Liver (tissue), 9 donors: ENCODE data around the gene CHRM4. TPM values are rescaled to one million over a fixed set of nuclear protein-coding genes. Genes with fewer than 3 reads are reported as not detected.

ENCODE experiments used
- DNase-seq: peaks from one replicate; pipeline ENCODE4 v3.0.0-alpha.2; 2017; ENCODE audit warnings: low spot score
- H3K27ac ChIP-seq, 2 donors: one replicate each; pipeline ENCODE4 v1.7.0; 2013; ENCODE audit warnings: inconsistent platforms in 2 of 2, low read length in 2 of 2, control low read depth in 1 of 2, low read depth in 1 of 2, mild to moderate bottlenecking in 1 of 2
- H3K27me3 ChIP-seq, 4 donors: one replicate each; pipeline versions ENCODE4 v1.6.1 to v1.7.0; 2013; ENCODE audit warnings: low read length in 3 of 4, inconsistent platforms in 1 of 4, mild to moderate bottlenecking in 1 of 4, moderate library complexity in 1 of 4; ENCODE audit not compliant: control insufficient read depth in 4 of 4, insufficient read depth in 4 of 4
- H3K36me3 ChIP-seq, 4 donors: one replicate each; pipeline versions ENCODE4 v1.6.1 to v1.7.0; 2013; ENCODE audit warnings: low read length in 3 of 4, mild to moderate bottlenecking in 3 of 4, low read depth in 1 of 4, moderate library complexity in 1 of 4; ENCODE audit not compliant: control insufficient read depth in 4 of 4, insufficient read depth in 3 of 4
- H3K4me1 ChIP-seq, 4 donors: one replicate each; pipeline versions ENCODE4 v1.6.1 to v1.7.0; 2013; ENCODE audit warnings: low read length in 3 of 4, mild to moderate bottlenecking in 3 of 4, moderate library complexity in 1 of 4; ENCODE audit not compliant: control insufficient read depth in 4 of 4, insufficient read depth in 4 of 4
- H3K4me3 ChIP-seq, 3 donors: one replicate each; pipeline versions ENCODE4 v1.6.1 to v1.7.0; 2013; ENCODE audit warnings: low read length in 3 of 3, control low read depth in 1 of 3, low read depth in 1 of 3, mild to moderate bottlenecking in 1 of 3
- H3K9ac ChIP-seq, 2 donors: one replicate each; pipeline ENCODE4 v1.7.0; 2013; ENCODE audit warnings: low read length in 2 of 2, mild to moderate bottlenecking in 2 of 2, moderate library complexity in 2 of 2, control low read depth in 1 of 2, low read depth in 1 of 2
- H3K9me3 ChIP-seq, 4 donors: one replicate each; pipeline versions ENCODE4 v1.6.1 to v1.7.0; 2013; ENCODE audit warnings: low read length in 3 of 4; ENCODE audit not compliant: control insufficient read depth in 4 of 4
- ATF3 ChIP-seq: IDR thresholded peaks from 2 replicates; pipeline ENCODE4 v1.6.1; 2016; ENCODE audit warnings: antibody characterized with exemption
- CTCF ChIP-seq: fragments of 150-350 bp; IDR thresholded peaks from 2 replicates; pipeline ENCODE4 v1.5.1; 2017; ENCODE audit warnings: improper control_type of control experiment, low read depth, low read length; ENCODE audit not compliant: missing input control
- EGR1 ChIP-seq, 2 donors: IDR thresholded peaks; 2 replicates each; pipeline ENCODE4 v1.6.1; 2016 to 2018; ENCODE audit warnings: antibody characterized with exemption in 2 of 2, low read depth in 2 of 2
- FOXA1 ChIP-seq: IDR thresholded peaks from 2 replicates; pipeline ENCODE4 v1.6.1; 2016; ENCODE audit warnings: antibody characterized with exemption
- FOXA2 ChIP-seq: IDR thresholded peaks from 2 replicates; pipeline ENCODE4 v1.6.1; 2016; ENCODE audit warnings: antibody characterized with exemption
- GABPA ChIP-seq, 2 donors: IDR thresholded peaks in 1 of 2; conservative IDR thresholded peaks in 1 of 2; 2 replicates each; pipeline ENCODE4 v1.6.1; 2016; ENCODE audit warnings: antibody characterized with exemption in 2 of 2, mild to moderate bottlenecking in 1 of 2, moderate library complexity in 1 of 2
- HNF4A ChIP-seq, 2 donors: conservative IDR thresholded peaks; 2 replicates each; pipeline ENCODE4 v1.6.1; 2016; ENCODE audit warnings: antibody characterized with exemption in 2 of 2, mild to moderate bottlenecking in 2 of 2
- HNF4G ChIP-seq: IDR thresholded peaks from 2 replicates; pipeline ENCODE4 v1.6.1; 2016; ENCODE audit warnings: antibody characterized with exemption
- JUND ChIP-seq, 2 donors: IDR thresholded peaks; 2 replicates each; pipeline ENCODE4 v1.6.1; 2016; ENCODE audit warnings: antibody characterized with exemption in 2 of 2
- MAX ChIP-seq: IDR thresholded peaks from 2 replicates; pipeline ENCODE4 v1.6.1; 2016; ENCODE audit warnings: antibody characterized with exemption
- NR2F2 ChIP-seq: IDR thresholded peaks from 2 replicates; pipeline ENCODE4 v1.6.1; 2016; ENCODE audit warnings: antibody characterized with exemption
- RAD21 ChIP-seq, 2 donors: IDR thresholded peaks; 2 replicates each; pipeline ENCODE4 v1.6.1; 2016; ENCODE audit warnings: antibody characterized with exemption in 2 of 2, mild to moderate bottlenecking in 2 of 2
- REST ChIP-seq: IDR thresholded peaks from 2 replicates; pipeline ENCODE4 v1.6.1; 2016; ENCODE audit warnings: antibody characterized with exemption, mild to moderate bottlenecking
- RXRA ChIP-seq, 2 donors: IDR thresholded peaks; 2 replicates each; pipeline ENCODE4 v1.6.1; 2017 to 2018; ENCODE audit warnings: antibody characterized with exemption in 2 of 2, mild to moderate bottlenecking in 1 of 2
- SP1 ChIP-seq: IDR thresholded peaks from 2 replicates; pipeline ENCODE4 v1.6.1; 2018; ENCODE audit warnings: antibody characterized with exemption, mild to moderate bottlenecking
- TAF1 ChIP-seq: conservative IDR thresholded peaks from 2 replicates; pipeline ENCODE4 v1.6.1; 2016; ENCODE audit warnings: antibody characterized with exemption, mild to moderate bottlenecking
- YY1 ChIP-seq: IDR thresholded peaks from 2 replicates; pipeline ENCODE4 v1.6.1; 2016; ENCODE audit warnings: antibody characterized with exemption, mild to moderate bottlenecking
- ZBTB33 ChIP-seq: IDR thresholded peaks from 2 replicates; pipeline ENCODE4 v1.6.1; 2016; ENCODE audit warnings: antibody characterized with exemption
- WGBS: extraction: QIAGEN DNeasy Blood & Tissue Kit; methylation state at CpG from one replicate; pipeline ENCODE4 v1.1.7; 2013; 5-methylcytosine and 5-hydroxymethylcytosine counted together
- polyA plus RNA-seq, 2 donors: library from polyadenylated mRNA; stranded (reverse) in 1 of 2; unstranded in 1 of 2; fragments of 200-250 nt in 1 of 2; fragments of >200 nt in 1 of 2; fragmentation: Nextera tagmentation in 1 of 2; extraction: Ambion mirVana in 1 of 2; gene quantifications; one replicate each; pipeline versions ENCODE4 v1.2.1 to v1.2.3, GENCODE V29; 2013 to 2015
- total RNA-seq, 2 donors: library from RNA; depleted of rRNA; stranded (reverse); fragments of >200 nt; gene quantifications; one replicate each; pipeline ENCODE4 v1.2.3, GENCODE V29; 2014
- donor health status: healthy.
- donor health status: healthy.
- donor health status: healthy.
- donor health status: healthy.
- donor health status: healthy.

The CHRM4 gene
- total and polyA plus RNA-seq, 4 donors = 0.08 to 0.09 TPM; not detected in 2

- H3K4me3 ChIP-seq = no peak overlapping the region
- no peak for DNase-seq
- H3K27ac ChIP-seq = no peak overlapping the region
Measured at GRCh38 chr11:46357483-46357936, 34.1 kb downstream of the CHRM4 start.

More at GRCh38 chr11:46357483-46357936, 34.1 kb downstream of the CHRM4 start:
- no peak overlapping the region for H3K9ac ChIP-seq
- TF ChIP-seq FOXA2 (no peak), FOXA1 (no peak), EGR1 (IDR thresholded peaks at IDR 0.05; ENCODE audit: low read depth in 2 of 2) (no peak), ATF3 (no peak), TAF1 (no peak), RAD21 (IDR thresholded peaks at IDR 0.05) (no peak), ZBTB33 (no peak), NR2F2 (no peak), JUND (IDR thresholded peaks at IDR 0.05) (no peak), SP1 (no peak), GABPA (IDR thresholded peaks at IDR 0.05 in 1 of 2, conservative IDR thresholded peaks at IDR 0.05 in 1 of 2) (no peak), CTCF (no peak), HNF4A (conservative IDR thresholded peaks at IDR 0.05) (no peak), MAX (no peak), REST (no peak), YY1 (no peak), RXRA (IDR thresholded peaks at IDR 0.05) (no peak), HNF4G (no peak)
- H3K9me3 ChIP-seq = no peaks in the 10 kb centered on the region
- H3K36me3 ChIP-seq = peaks cover 0 to 7% (median 0%) of the 10 kb centered on the region in 4 donors
- peaks cover 0 to 13% (median 7%) of the 10 kb centered on the region in 4 donors for H3K4me1 ChIP-seq
- H3K27me3 ChIP-seq = no peaks in the 10 kb centered on the region
- 87% methylated on average over 11 of the region's 11 CpGs for WGBS
